HG03520 (cell line): ENCODE results near the gene LEFTY1.

Experiments
- ATAC-seq: cut with Tn5 transposase; IDR thresholded peaks from one replicate; pipeline ENCODE4 v1.9.1; 2021; ENCODE audit warnings: mild to moderate bottlenecking, moderate library complexity; ENCODE audit not compliant: unreplicated experiment

Gene LEFTY1

GRCh38 chr1:225915538-225915991 is 26.6 kb upstream of the LEFTY1 start:
- no peak for ATAC-seq

DNA sequence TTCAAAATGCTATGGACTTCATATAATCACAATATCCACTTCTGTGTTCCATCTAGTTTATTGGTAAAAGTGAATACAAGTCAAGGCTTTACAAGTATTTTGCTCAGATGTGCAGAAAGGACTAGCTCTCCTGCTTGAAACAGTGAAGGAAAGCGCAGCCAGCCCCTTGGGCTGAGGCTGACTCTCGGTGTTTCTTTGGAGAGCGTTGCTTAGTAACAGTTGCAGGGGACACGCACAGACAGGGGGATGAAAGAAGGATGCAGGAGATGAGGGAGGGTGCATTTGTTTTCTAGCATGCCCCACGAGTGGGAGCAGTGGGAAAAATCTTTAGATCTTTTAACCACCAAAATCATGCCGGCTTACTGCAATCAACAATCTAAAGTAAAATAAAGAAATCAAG is 26.0 kb upstream of the LEFTY1 start:
- ATAC-seq, result no peak

- no peak for ATAC-seq
Observed at GRCh38 chr1:225914391-225914790, 25.4 kb upstream of the LEFTY1 start.

DNA sequence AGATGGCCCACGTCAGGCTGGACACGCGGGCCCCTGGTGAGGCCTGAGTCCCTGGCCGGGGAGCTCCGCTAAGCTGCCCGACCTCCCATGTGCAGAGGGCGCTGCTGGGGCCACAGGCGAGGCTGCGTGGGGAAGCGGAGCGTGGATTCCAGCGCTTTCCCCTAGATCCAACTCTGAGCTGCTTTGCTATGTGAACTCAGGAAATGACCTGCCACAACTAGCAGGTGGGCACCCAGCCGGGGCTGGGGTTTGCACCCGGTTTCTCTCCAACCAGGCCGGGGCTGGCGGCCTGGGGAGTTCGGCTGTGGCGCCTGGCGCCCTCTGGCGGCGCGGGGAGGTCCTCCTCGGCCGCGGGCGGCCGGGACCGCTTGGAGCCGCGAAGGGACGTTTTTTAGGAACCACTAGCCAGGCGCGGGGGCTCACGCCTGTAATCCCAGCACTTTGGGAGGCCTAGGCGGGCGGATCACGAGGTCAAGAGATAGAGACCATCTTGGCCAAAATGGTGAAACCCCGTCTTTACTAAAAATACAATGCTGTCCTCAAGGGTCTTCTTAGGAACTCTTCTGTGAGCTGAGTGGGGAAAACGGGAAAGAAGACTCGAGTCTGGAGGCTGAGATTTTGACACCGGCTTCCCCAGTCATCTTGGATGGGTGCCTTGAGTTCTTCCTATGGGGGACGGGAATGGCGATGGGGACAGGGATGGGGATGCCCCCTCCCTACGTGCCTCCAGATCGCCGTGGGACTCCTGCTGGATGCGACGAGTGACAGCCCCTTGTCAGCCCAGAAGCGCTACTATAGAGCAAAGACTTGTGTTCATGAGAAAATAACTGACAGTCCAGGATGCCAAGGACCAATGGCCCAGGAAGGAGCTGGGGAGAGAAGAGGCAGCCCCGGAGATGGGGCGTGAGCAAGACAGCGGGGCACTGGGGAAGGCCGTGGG is 22.5 kb upstream of the LEFTY1 start:
- no peak for ATAC-seq

GRCh38 chr1:225909477-225909876 is 20.5 kb upstream of the LEFTY1 start:
- no peak for ATAC-seq

GRCh38 chr1:225908773-225909172 is 19.8 kb upstream of the LEFTY1 start:
- ATAC-seq, result no peak

- no peak for ATAC-seq
Observed at GRCh38 chr1:225908013-225908640, 19.2 kb upstream of the LEFTY1 start.

DNA sequence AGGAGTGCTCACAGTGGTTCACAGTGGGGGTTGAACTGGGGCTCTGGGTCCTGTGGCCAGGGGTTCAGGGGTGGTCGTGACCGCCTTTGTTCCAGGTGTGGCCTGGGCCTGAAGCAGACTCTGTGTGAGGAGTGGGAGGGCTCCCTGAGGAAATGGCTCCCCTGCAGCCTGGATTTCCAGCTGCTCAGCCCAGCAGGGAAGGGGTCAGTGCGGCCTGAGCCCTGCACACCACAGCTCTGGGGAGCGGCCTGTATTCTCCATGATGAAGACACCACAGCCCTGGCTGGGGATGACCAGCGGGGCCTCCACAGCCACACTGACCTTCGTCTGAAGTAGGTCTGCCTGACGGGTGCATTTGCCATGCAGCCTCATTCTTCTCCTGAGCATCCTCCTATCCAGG is 18.4 kb upstream of the LEFTY1 start:
- no peak for ATAC-seq

GRCh38 chr1:225906467-225906866 is 17.5 kb upstream of the LEFTY1 start:
- no peak for ATAC-seq

GRCh38 chr1:225903623-225904022 is 14.7 kb upstream of the LEFTY1 start:
- ATAC-seq, result no peak

GRCh38 chr1:225899044-225899925 is 10.3 kb upstream of the LEFTY1 start:
- no peak for ATAC-seq

- no peak for ATAC-seq
Observed at GRCh38 chr1:225897595-225898514, 8.9 kb upstream of the LEFTY1 start.

DNA sequence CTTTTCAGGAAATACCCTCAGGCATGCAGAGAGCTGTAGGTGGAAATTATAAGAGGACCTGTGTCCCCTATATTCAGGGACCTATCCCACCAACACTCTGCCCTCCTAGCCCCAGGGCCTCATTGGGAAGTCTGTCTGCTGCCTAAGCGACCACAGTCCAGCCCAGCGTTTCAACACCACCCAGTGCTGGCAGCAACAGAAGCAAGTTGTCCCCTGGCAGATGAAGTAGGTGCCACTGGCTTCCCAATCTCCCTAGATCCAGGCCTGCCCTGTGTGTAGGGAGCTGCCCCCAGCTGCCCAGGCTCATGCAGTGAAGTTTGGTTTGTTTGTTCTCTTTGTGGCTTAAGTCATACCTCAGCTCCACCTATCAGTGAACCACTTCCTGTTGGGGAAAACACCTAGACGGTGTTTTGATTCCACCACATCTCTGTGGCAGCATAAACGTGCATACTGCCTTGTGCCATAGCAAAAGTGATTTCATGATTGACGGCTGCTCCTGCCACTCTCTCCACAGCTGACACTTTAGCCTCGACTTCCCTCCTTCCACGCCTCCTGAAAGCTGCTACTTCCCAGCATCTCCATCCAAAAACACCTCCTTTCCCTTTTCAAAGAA is 8.1 kb upstream of the LEFTY1 start:
- peak; percentile 100 for ATAC-seq

DNA sequence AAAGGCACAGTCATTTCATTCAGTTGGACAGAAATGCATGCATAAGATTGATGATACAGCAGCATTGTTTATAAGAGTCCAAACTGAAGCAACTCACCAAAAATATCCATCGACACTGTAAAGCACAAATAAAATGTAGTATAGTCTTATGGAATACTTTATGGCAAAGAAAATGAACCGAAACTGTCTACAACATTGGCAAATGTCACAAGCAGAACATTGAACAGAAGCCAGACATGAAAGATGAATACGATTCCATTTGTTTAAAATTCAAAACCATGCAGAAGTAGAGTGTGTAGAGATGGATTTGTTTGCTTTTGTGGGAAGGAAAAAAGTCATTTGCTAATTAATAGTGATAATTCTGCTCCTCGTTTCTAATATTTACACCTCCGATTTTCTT is 7.5 kb upstream of the LEFTY1 start:
- ATAC-seq, result no peak

GRCh38 chr1:225892307-225892706 is 3.4 kb upstream of the LEFTY1 start:
- ATAC-seq, result no peak

DNA sequence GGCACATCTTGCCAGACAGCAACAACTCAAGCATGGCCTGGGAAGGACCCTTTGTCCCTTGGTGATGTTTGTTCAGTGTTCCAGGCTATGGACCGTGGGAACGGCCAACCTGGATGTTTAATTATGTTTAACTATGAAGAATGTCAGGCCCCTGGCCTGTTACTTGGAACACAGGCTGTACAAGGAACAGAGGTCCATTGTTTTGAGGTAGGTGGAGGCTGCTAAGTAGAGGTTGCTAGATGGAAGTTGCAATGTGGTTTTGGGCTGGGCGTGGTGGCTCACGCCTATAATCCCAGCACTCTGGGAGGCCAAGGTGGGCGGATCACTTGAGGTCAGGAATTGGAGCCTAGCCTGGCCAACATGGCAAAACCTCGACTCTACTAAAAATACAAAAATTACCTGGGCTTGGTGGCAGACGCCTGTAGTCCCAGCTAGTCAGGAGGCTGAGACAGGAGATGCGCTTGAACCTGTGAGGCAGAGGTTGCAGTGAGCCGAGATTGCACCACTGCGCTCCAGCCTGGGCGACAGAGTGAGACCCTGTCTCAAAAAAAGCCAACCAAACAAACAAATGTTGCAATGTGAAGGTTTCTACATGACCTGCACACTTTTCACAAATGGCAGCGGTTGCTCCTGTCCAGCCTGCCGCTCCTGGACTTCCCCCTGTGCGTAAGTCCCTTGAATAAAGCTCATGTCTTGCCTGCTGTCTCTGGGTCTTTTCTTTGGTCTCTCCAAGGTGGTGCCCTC is 2.5 kb upstream of the LEFTY1 start:
- no peak for ATAC-seq

DNA sequence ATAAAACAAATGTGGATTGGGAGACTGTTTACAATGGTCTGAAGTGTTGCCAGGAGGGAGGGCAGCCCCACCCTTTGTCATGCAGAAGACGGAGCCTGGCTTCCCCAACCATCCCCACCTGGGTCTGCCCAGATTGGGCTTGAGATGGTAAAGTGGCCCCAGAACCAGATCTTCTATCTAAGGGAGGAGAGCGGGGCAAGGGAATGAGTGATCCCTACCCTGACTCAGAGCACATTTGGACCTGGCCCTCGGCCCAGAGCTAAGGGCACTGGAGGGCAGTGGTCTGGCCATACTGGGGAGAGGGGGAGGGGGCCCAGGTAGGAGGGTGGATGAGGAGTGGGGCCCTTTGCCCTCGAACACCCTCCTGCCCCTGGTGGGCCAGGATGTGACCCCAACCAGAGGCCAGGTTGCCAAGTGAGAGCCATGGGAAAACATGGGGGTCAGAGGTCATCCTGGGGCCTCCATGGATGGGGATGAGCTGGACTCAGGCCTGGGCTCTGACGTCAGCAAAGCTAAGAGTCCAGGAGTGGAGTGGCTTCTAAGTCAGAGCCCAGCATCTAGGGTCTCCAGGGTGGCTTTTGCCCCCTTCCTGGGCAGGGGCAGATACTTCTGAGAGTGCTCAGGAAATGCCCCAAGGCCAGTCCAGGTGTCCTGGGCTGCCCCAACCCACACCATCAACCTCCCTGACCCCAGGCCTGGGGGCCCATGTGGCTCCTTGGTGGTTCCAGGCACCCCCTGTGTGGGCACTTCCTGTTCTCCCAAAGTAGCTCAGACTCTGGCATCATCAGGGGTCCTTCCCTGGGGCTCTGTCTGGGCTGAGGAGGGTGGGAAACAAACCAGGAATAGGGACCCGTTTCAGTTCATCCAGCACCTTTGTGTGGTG is 1.6 kb upstream of the LEFTY1 start:
- ATAC-seq, result no peak

DNA sequence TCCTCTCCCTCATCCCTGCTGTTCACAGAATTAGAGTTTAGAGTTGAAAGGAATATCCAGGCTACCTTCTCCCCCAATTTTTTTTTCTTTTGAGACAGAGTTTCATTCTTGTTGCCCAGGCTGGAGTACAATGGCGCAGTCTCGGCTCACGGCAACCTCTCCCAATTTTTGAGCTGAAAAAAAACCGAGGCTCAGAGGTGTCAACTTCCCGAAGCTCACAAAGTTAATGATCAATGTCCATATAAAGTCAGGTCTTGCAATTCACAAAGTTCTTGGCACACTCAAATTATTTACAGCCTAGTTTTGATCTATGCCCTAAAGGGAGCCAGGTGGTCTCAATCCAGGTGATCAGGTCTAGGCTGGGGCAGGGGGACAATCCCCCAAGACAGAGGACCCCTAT is 797 bp upstream of the LEFTY1 start:
- ATAC-seq, result no peak
